Left ventricle myocardium inferior (tissue), 1 donor: ENCODE data around the gene TRIM49D1. TPM values are rescaled to one million over a fixed set of nuclear protein-coding genes. Genes with fewer than 3 reads are reported as not detected.
"Not testable (repeated sequence)": the region's sequence is repeated elsewhere in the genome, so short reads cannot be mapped to it uniquely, and the experiment has no call there.

ENCODE experiments used
- DNase-seq: peaks from one replicate; pipeline ENCODE4 v3.0.0-alpha.2; 2020
- H3K27ac ChIP-seq: fragments of 200-600 bp; replicated peaks from 2 replicates; pipeline ENCODE4 v1.8.0; 2021
- H3K27me3 ChIP-seq: fragments of 200-600 bp; 2 replicates; pipeline ENCODE4 v1.8.0; 2021; ENCODE audit warnings: low read depth
- H3K36me3 ChIP-seq: fragments of 200-600 bp; 2 replicates; pipeline ENCODE4 v1.8.0; 2021
- H3K4me1 ChIP-seq: fragments of 200-600 bp; 2 replicates; pipeline ENCODE4 v1.8.0; 2021
- H3K4me3 ChIP-seq: fragments of 200-600 bp; 2 replicates; pipeline ENCODE4 v1.8.0; 2021; ENCODE audit warnings: mild to moderate bottlenecking, moderate library complexity
- H3K9me3 ChIP-seq: fragments of 200-600 bp; replicated peaks from 2 replicates; pipeline ENCODE4 v1.8.0; 2021
- CTCF ChIP-seq: fragments of 200-600 bp; IDR thresholded peaks from 2 replicates; pipeline ENCODE4 v1.8.0; 2021; ENCODE audit warnings: antibody characterized with exemption, mild to moderate bottlenecking, borderline replicate concordance
- intact Hi-C: fragments of 100-400 bp; cut with micrococcal nuclease; formaldehyde crosslinking; loops from one replicate; pipeline ENCODE4 v1.11.0; 2022
- long read RNA-seq: library from polyadenylated mRNA; unstranded; transcript quantifications from one replicate; pipeline ENCODE4 v2.0.0, GENCODE V29; 2021
- total RNA-seq: library from RNA; stranded (reverse); fragmentation: NEBNext Ultra II Directional; extraction: Animal tissue kit (Norgen Biotek cat#: 25700); gene quantifications from one replicate; pipeline ENCODE4 v1.2.1, GENCODE V29; 2021
- donor health status: DM: no; HTN: yes; CAD: no; lungs with severe emphysema.

Gene TRIM49D1
- total RNA-seq = not detected
- long read RNA-seq = 0 reads

GRCh38 chr11:89922195-89922660 lies at the start of gene TRIM49D1:
Gene TRIM49D1 (minus strand): TSS chr11:89922245. CDS start chr11:89917710, 4,535 bp downstream.
- no peak for DNase-seq
- no peak for TF ChIP-seq CTCF
- Histone ChIP-seq H3K4me1 (no peaks in the 10 kb centered on the region), H3K9me3 (no peaks in the 10 kb centered on the region), H3K36me3 (no peaks in the 10 kb centered on the region), H3K27me3 (no peaks in the 10 kb centered on the region), H3K4me3 (no peak within 1 kb of the TSS), H3K27ac (no peak within 1 kb of the TSS)
- intact Hi-C loops = no loop called here

GRCh38 chr11:89965737-89966136 lies 43.7 kb upstream of the TRIM49D1 start, which contains the start of gene TRIM64:
Gene TRIM64 (plus strand): TSS chr11:89966037. CDS start chr11:89968504, 2,467 bp downstream.
- H3K9me3 ChIP-seq, H3K4me3 ChIP-seq, H3K27ac ChIP-seq, H3K36me3 ChIP-seq, H3K4me1 ChIP-seq, intact Hi-C loops, DNase-seq, H3K27me3 ChIP-seq: not testable (repeated sequence)

GRCh38 chr11:89960833-89961232 lies 38.8 kb upstream of the TRIM49D1 start:
- H3K9me3 ChIP-seq, intact Hi-C loops, H3K36me3 ChIP-seq, DNase-seq, H3K4me3 ChIP-seq, H3K27me3 ChIP-seq, H3K27ac ChIP-seq, H3K4me1 ChIP-seq: not testable (repeated sequence)

- intact Hi-C loops, H3K27me3 ChIP-seq, H3K9me3 ChIP-seq, H3K4me3 ChIP-seq, DNase-seq, H3K4me1 ChIP-seq, H3K36me3 ChIP-seq, H3K27ac ChIP-seq: not testable (repeated sequence)
Observed at GRCh38 chr11:89923764-89924163, 1.7 kb upstream of the TRIM49D1 start, which contains the start of gene TRIM49D2. Gene TRIM49D2 (plus strand): TSS chr11:89924064. CDS start chr11:89926762, 2,698 bp downstream.

GRCh38 chr11:89900809-89901208 lies 21.2 kb downstream of the TRIM49D1 start:
- intact Hi-C loops = not testable (repeated sequence)

GRCh38 chr11:89893245-89893644 lies 28.8 kb downstream of the TRIM49D1 start:
- H3K27me3 ChIP-seq, H3K27ac ChIP-seq, H3K4me1 ChIP-seq, H3K4me3 ChIP-seq, H3K36me3 ChIP-seq, H3K9me3 ChIP-seq, DNase-seq, intact Hi-C loops: not testable (repeated sequence)

More at GRCh38 chr11:89900809-89901208, 21.2 kb downstream of the TRIM49D1 start:
- not testable (repeated sequence) for H3K4me1 ChIP-seq, H3K4me3 ChIP-seq, H3K36me3 ChIP-seq, H3K9me3 ChIP-seq, DNase-seq, H3K27me3 ChIP-seq, H3K27ac ChIP-seq

GRCh38 chr11:89877511-89877910 lies 44.5 kb downstream of the TRIM49D1 start:
- H3K9me3 ChIP-seq, intact Hi-C loops, H3K4me1 ChIP-seq, H3K27me3 ChIP-seq, DNase-seq, H3K4me3 ChIP-seq, H3K27ac ChIP-seq, H3K36me3 ChIP-seq: not testable (repeated sequence)

GRCh38 chr11:89872588-89872987 lies 49.5 kb downstream of the TRIM49D1 start:
- H3K36me3 ChIP-seq, H3K27ac ChIP-seq, H3K27me3 ChIP-seq, intact Hi-C loops, H3K9me3 ChIP-seq, H3K4me1 ChIP-seq, DNase-seq, H3K4me3 ChIP-seq: not testable (repeated sequence)

- H3K9me3 ChIP-seq, DNase-seq, H3K4me1 ChIP-seq, intact Hi-C loops, H3K4me3 ChIP-seq, H3K36me3 ChIP-seq, H3K27me3 ChIP-seq, H3K27ac ChIP-seq: not testable (repeated sequence)
Observed at GRCh38 chr11:89865223-89865622, 56.8 kb downstream of the TRIM49D1 start.

- H3K27me3 ChIP-seq, H3K36me3 ChIP-seq, H3K4me1 ChIP-seq, intact Hi-C loops, H3K27ac ChIP-seq, H3K9me3 ChIP-seq, DNase-seq: not testable (repeated sequence)
- peak overlapping the region; percentile 47 for H3K4me3 ChIP-seq
Observed at GRCh38 chr11:89863906-89864704, 57.9 kb downstream of the TRIM49D1 start.
